ENCODE data around the gene PRKCE.

The PRKCE gene

DNA sequence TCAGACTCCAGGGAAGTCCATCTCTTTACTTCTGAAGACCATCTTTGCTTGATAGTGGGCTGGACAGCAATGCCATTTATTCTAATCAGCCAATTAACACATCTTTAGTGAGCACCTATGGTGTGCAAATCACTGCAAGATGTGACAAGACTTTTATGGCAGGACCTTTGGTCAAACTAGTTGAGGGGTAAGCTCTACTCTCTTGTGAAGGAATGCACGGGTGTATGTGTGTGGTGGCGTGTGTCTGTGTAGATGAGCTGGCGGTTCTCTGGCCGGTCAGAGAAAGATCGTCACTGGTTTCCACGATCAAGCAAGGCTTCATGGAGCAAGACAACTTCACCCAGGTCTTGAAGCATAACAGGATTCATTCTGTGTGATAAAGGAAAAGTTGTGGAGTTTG lies 364.6 kb downstream of the PRKCE start:
- Histone ChIP-seq H2BK12ac (ENCODE audit: low read length in 2 of 2) (no peak overlapping the region), H2AK5ac (ENCODE audit: low read length, severe bottlenecking) (no peak overlapping the region), H2BK120ac (ENCODE audit: low read depth, low read length) (no peak overlapping the region), H3K27me3 (ENCODE audit: control insufficient read depth in 1 of 2, insufficient read depth in 1 of 2, low read length in 2 of 2) (no peaks in the 10 kb centered on the region), H3K14ac (ENCODE audit: low read length in 2 of 2) (peak overlapping the region in 1 of 2 experiments; percentile 47), H3K4me2 (ENCODE audit: low read length, poor library complexity, severe bottlenecking) (no peak overlapping the region), H3K18ac (ENCODE audit: low read depth in 1 of 2, low read length in 2 of 2) (peak overlapping the region in 1 of 2 experiments; percentile 57), H3K23ac (ENCODE audit: low read length in 2 of 2) (no peak overlapping the region), H3K4me1 (ENCODE audit: control insufficient read depth, insufficient read depth, low read depth, low read length) (peaks cover 5% of the 10 kb centered on the region), H3K79me1 (replicated peaks; ENCODE audit: low read length, poor library complexity, severe bottlenecking) (no peaks in the 10 kb centered on the region), H3K9ac (ENCODE audit: low read length) (no peak overlapping the region), H3K4me3 (ENCODE audit: insufficient read depth in 1 of 2, low read depth in 1 of 2, low read length in 2 of 2) (no peak overlapping the region), H4K8ac (ENCODE audit: low read length) (no peak overlapping the region), H3K36me3 (ENCODE audit: control insufficient read depth in 1 of 2, insufficient read depth in 2 of 2, low read depth in 1 of 2, low read length in 2 of 2) (peaks cover 0 to 74% of the 10 kb centered on the region in 2 experiments), H2AFZ (ENCODE audit: low read depth, low read length) (no peak overlapping the region), H3K4ac (ENCODE audit: low read depth in 1 of 2, low read length in 2 of 2) (no peak overlapping the region), H3K9me3 (ENCODE audit: control insufficient read depth, low read length) (no peaks in the 10 kb centered on the region), H4K91ac (ENCODE audit: low read length) (no peak overlapping the region), H2BK5ac (ENCODE audit: low read depth, low read length, poor library complexity, severe bottlenecking) (no peak overlapping the region), H3K27ac (ENCODE audit: low read length, poor library complexity, severe bottlenecking) (no peak overlapping the region), H2BK15ac (ENCODE audit: low read depth, poor library complexity, severe bottlenecking) (no peak overlapping the region)
- no peak for DNase-seq
- 97% methylated on average over 6 of the region's 6 CpGs for WGBS

DNA sequence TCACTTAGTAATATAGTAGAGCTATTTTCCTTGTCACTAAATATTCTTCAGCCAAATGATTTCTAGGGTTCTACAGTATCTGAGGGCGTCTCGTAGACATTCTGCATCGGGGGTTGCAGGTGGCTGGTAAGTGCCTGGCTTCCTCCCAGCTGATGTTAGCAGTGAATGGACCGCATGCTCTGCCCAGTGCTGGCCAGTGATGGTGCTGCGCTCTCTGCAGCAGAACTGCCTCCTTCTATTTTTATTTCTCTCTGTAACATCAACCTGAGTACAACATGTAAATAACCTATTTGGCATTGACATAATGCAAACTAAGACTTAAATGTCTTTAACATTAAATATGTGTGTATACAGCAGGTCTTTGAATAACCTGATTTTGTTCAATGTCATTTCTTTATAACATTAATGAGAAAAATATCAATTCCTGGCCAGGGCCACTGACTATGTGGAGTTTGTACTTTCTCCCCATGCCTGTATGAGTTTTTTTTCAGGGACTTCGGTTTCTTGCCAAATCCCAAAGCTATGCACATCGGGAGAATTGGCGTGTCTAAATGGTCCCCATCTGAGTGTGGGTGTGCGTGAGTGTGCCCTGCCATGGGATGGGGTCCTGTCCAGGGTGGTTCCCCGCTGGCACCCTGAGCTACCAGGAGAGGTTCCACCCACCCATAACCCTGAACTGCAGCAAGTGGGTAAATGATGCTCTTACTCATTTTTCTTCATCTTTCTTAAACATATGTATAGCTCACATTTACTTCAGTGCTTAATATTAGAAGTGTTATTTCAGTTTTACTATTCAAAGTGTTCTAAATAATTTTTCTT lies 367.5 kb downstream of the PRKCE start:
- Histone ChIP-seq H3K9ac (ENCODE audit: low read length) (no peak overlapping the region), H2BK120ac (ENCODE audit: low read depth, low read length) (no peak overlapping the region), H3K36me3 (ENCODE audit: control insufficient read depth in 1 of 2, insufficient read depth in 2 of 2, low read depth in 1 of 2, low read length in 2 of 2) (peaks cover 0 to 69% of the 10 kb centered on the region in 2 experiments), H3K4ac (ENCODE audit: low read depth in 1 of 2, low read length in 2 of 2) (no peak overlapping the region), H3K9me3 (ENCODE audit: control insufficient read depth, low read length) (no peaks in the 10 kb centered on the region), H2BK12ac (ENCODE audit: low read length in 2 of 2) (no peak overlapping the region), H3K27ac (ENCODE audit: low read length, poor library complexity, severe bottlenecking) (no peak overlapping the region), H4K8ac (ENCODE audit: low read length) (no peak overlapping the region), H3K27me3 (ENCODE audit: control insufficient read depth in 1 of 2, insufficient read depth in 1 of 2, low read length in 2 of 2) (no peaks in the 10 kb centered on the region), H2BK5ac (ENCODE audit: low read depth, low read length, poor library complexity, severe bottlenecking) (no peak overlapping the region), H3K79me1 (replicated peaks; ENCODE audit: low read length, poor library complexity, severe bottlenecking) (no peaks in the 10 kb centered on the region), H3K23ac (ENCODE audit: low read length in 2 of 2) (no peak overlapping the region), H3K4me3 (ENCODE audit: insufficient read depth in 1 of 2, low read depth in 1 of 2, low read length in 2 of 2) (no peak overlapping the region), H2AK5ac (ENCODE audit: low read length, severe bottlenecking) (no peak overlapping the region), H3K18ac (ENCODE audit: low read depth in 1 of 2, low read length in 2 of 2) (no peak overlapping the region), H3K4me1 (ENCODE audit: control insufficient read depth, insufficient read depth, low read depth, low read length) (peaks cover 3% of the 10 kb centered on the region), H2BK15ac (ENCODE audit: low read depth, poor library complexity, severe bottlenecking) (no peak overlapping the region), H3K4me2 (ENCODE audit: low read length, poor library complexity, severe bottlenecking) (no peak overlapping the region), H4K91ac (ENCODE audit: low read length) (no peak overlapping the region), H2AFZ (ENCODE audit: low read depth, low read length) (no peak overlapping the region), H3K14ac (ENCODE audit: low read length in 2 of 2) (no peak overlapping the region)
- DNase-seq, result no peak
- WGBS, result 96% methylated on average over 10 of the region's 10 CpGs

DNA sequence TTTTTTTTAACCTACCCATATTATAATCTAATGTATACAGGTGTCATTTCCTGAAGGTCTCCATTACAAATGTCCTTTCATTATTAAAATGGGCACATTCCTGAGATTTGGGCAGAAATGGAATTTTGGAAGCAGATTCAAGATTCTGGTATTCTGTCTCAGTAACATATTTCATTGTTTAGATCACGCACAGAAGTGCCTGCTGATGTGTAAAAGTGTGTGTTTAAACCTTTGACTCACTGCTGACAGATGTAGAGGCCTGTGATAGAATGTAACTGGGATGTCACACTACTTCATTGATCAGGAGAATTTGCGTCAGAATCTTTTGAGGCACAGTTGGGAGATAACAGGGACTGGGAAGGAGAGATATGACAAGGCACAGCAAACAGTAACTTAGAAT lies 368.9 kb downstream of the PRKCE start:
- no peak overlapping the region for H3K27ac ChIP-seq (ENCODE audit: low read length, poor library complexity, severe bottlenecking)
- H3K4me1 ChIP-seq (ENCODE audit: control insufficient read depth, insufficient read depth, low read depth, low read length), result peaks cover 2% of the 10 kb centered on the region
- no peak overlapping the region for H3K4me2 ChIP-seq (ENCODE audit: low read length, poor library complexity, severe bottlenecking)
- no peak overlapping the region for H2BK120ac ChIP-seq (ENCODE audit: low read depth, low read length)
- H2AK5ac ChIP-seq (ENCODE audit: low read length, severe bottlenecking), result no peak overlapping the region
- no peaks in the 10 kb centered on the region for H3K27me3 ChIP-seq (ENCODE audit: control insufficient read depth in 1 of 2, insufficient read depth in 1 of 2, low read length in 2 of 2)
- no peak overlapping the region for H3K9ac ChIP-seq (ENCODE audit: low read length)
- no peak overlapping the region for H2BK15ac ChIP-seq (ENCODE audit: low read depth, poor library complexity, severe bottlenecking)
- H3K23ac ChIP-seq (ENCODE audit: low read length in 2 of 2), result no peak overlapping the region
- peaks cover 0 to 81% of the 10 kb centered on the region in 2 experiments for H3K36me3 ChIP-seq (ENCODE audit: control insufficient read depth in 1 of 2, insufficient read depth in 2 of 2, low read depth in 1 of 2, low read length in 2 of 2)
- no peak overlapping the region for H3K4ac ChIP-seq (ENCODE audit: low read depth in 1 of 2, low read length in 2 of 2)
- H3K14ac ChIP-seq (ENCODE audit: low read length in 2 of 2), result no peak overlapping the region
- WGBS, result 85% methylated on average over 2 of the region's 2 CpGs
- no peak overlapping the region for H3K18ac ChIP-seq (ENCODE audit: low read depth in 1 of 2, low read length in 2 of 2)
- no peak overlapping the region for H4K91ac ChIP-seq (ENCODE audit: low read length)
- H3K79me1 ChIP-seq (replicated peaks; ENCODE audit: low read length, poor library complexity, severe bottlenecking), result no peaks in the 10 kb centered on the region
- H2AFZ ChIP-seq (ENCODE audit: low read depth, low read length), result no peak overlapping the region
- H2BK5ac ChIP-seq (ENCODE audit: low read depth, low read length, poor library complexity, severe bottlenecking), result no peak overlapping the region
- no peak overlapping the region for H4K8ac ChIP-seq (ENCODE audit: low read length)
- no peak for DNase-seq
- H2BK12ac ChIP-seq (ENCODE audit: low read length in 2 of 2), result no peak overlapping the region
- H3K9me3 ChIP-seq (ENCODE audit: control insufficient read depth, low read length), result no peaks in the 10 kb centered on the region
- no peak overlapping the region for H3K4me3 ChIP-seq (ENCODE audit: insufficient read depth in 1 of 2, low read depth in 1 of 2, low read length in 2 of 2)

DNA sequence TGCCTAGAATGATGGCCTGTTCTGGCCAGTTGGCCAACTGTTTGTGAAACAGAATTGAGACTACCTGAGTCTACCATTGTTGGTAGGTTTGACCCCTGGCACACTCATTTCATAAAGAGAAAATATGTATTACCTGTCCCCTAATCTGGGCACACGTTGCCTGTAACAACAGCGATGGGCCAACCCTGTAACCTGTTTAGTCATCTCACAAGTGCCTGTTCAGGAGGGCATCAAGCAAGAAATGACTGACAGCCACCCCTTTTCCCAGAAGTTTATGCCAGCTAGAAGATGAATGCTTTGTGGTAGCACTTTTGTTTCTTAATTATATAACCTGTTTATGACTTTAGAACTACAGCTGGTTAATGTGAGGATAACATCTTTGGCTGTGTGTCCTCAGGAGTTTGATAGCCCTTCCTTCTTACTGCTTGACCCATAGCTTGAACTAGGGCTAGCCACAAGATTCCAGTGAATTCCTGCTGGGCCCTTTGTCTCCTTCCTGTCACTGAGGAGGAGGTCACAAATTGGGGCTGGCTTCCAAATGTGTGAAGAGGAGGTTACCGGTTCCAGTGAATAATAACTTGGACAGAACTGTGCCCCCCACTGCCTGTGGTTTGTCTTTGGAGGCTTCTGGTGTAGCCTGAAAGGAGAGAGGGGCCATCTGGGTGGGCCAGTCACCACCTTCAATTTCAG lies 371.8 kb downstream of the PRKCE start:
- Histone ChIP-seq H3K18ac (ENCODE audit: low read depth in 1 of 2, low read length in 2 of 2) (no peak overlapping the region), H2BK5ac (ENCODE audit: low read depth, low read length, poor library complexity, severe bottlenecking) (no peak overlapping the region), H2AFZ (ENCODE audit: low read depth, low read length) (no peak overlapping the region), H3K4ac (ENCODE audit: low read depth in 1 of 2, low read length in 2 of 2) (no peak overlapping the region), H4K91ac (ENCODE audit: low read length) (no peak overlapping the region), H3K27me3 (ENCODE audit: control insufficient read depth in 1 of 2, insufficient read depth in 1 of 2, low read length in 2 of 2) (no peaks in the 10 kb centered on the region), H3K4me1 (ENCODE audit: control insufficient read depth, insufficient read depth, low read depth, low read length) (no peaks in the 10 kb centered on the region), H3K79me1 (replicated peaks; ENCODE audit: low read length, poor library complexity, severe bottlenecking) (no peaks in the 10 kb centered on the region), H2AK5ac (ENCODE audit: low read length, severe bottlenecking) (no peak overlapping the region), H2BK12ac (ENCODE audit: low read length in 2 of 2) (no peak overlapping the region), H2BK15ac (ENCODE audit: low read depth, poor library complexity, severe bottlenecking) (no peak overlapping the region), H3K9me3 (ENCODE audit: control insufficient read depth, low read length) (no peaks in the 10 kb centered on the region), H3K23ac (ENCODE audit: low read length in 2 of 2) (no peak overlapping the region), H3K4me3 (ENCODE audit: insufficient read depth in 1 of 2, low read depth in 1 of 2, low read length in 2 of 2) (no peak overlapping the region), H3K14ac (ENCODE audit: low read length in 2 of 2) (no peak overlapping the region), H3K9ac (ENCODE audit: low read length) (no peak overlapping the region), H3K27ac (ENCODE audit: low read length, poor library complexity, severe bottlenecking) (no peak overlapping the region), H3K36me3 (ENCODE audit: control insufficient read depth in 1 of 2, insufficient read depth in 2 of 2, low read depth in 1 of 2, low read length in 2 of 2) (peaks cover 0 to 82% of the 10 kb centered on the region in 2 experiments), H3K4me2 (ENCODE audit: low read length, poor library complexity, severe bottlenecking) (no peak overlapping the region), H4K8ac (ENCODE audit: low read length) (no peak overlapping the region), H2BK120ac (ENCODE audit: low read depth, low read length) (no peak overlapping the region)
- DNase-seq, result no peak
- 88% methylated on average over 3 of the region's 3 CpGs for WGBS

Measured in mesenchymal stem cell (in vitro differentiated cells and primary cell).